ENCODE results near the gene TEX261.

- no peak for TF ChIP-seq CTCF (IDR thresholded peaks at IDR 0.05)
- no peak for TF ChIP-seq POLR2AphosphoS5 (IDR thresholded peaks at IDR 0.05)
- TF ChIP-seq POLR2A (IDR thresholded peaks at IDR 0.05) = no peak
Observed at GRCh38 chr2:70959851-70960832, 34.5 kb downstream of the TEX261 start.

Measured in gastroesophageal sphincter (tissue), 3 donors.